ENCODE data around the gene DUOX1. TPM values are rescaled to one million over a fixed set of nuclear protein-coding genes. Genes with fewer than 3 reads are reported as not detected.

The DUOX1 gene
- total RNA-seq, 2 donors from 2014 or later = 0.26 to 0.66 TPM

- no peak for DNase-seq
- H3K27me3 ChIP-seq = no peaks in the 10 kb centered on the region
- H3K4me1 ChIP-seq = no peaks in the 10 kb centered on the region
- 80 to 88% methylated on average over 4 of the region's 4 CpGs for WGBS, 2 donors
- ATAC-seq = no peak
- no peak for TF ChIP-seq POLR2A (IDR thresholded peaks at IDR 0.05)
- TF ChIP-seq CTCF (IDR thresholded peaks at IDR 0.05) = no peak
- no peak overlapping the region for H3K27ac ChIP-seq
- H3K9me3 ChIP-seq = no peaks in the 10 kb centered on the region
- no peak overlapping the region for H3K4me3 ChIP-seq
- no peaks in the 10 kb centered on the region for H3K36me3 ChIP-seq (replicated peaks in 1 of 2; ENCODE audit: insufficient read depth in 1 of 2, low read depth in 2 of 2)
- intact Hi-C loops (cut with DNase I) = no loop called here
These were observed 36.8 kb upstream of the DUOX1 start for GRCh38 chr15:45093013-45093412.

GRCh38 chr15:45093622-45094357, 36.0 kb upstream of the DUOX1 start:
- no peak overlapping the region for H3K4me3 ChIP-seq
- no peak for DNase-seq
- no peaks in the 10 kb centered on the region for H3K27me3 ChIP-seq
- intact Hi-C loops (cut with DNase I) = no loop called here
- no peaks in the 10 kb centered on the region for H3K4me1 ChIP-seq
- ATAC-seq = no peak
- H3K27ac ChIP-seq = no peak overlapping the region
- H3K36me3 ChIP-seq (replicated peaks in 1 of 2; ENCODE audit: insufficient read depth in 1 of 2, low read depth in 2 of 2) = no peaks in the 10 kb centered on the region
- WGBS, 2 donors = 84 to 87% methylated on average over 11 of the region's 11 CpGs
- TF ChIP-seq CTCF (IDR thresholded peaks at IDR 0.05) (no peak), POLR2A (IDR thresholded peaks at IDR 0.05) (no peak)
- no peaks in the 10 kb centered on the region for H3K9me3 ChIP-seq

GRCh38 chr15:45094358-45094730, 35.5 kb upstream of the DUOX1 start:
- no peak for ATAC-seq
- no peaks in the 10 kb centered on the region for H3K27me3 ChIP-seq

GRCh38 chr15:45095661-45096060, 34.1 kb upstream of the DUOX1 start:
- no peaks in the 10 kb centered on the region for H3K36me3 ChIP-seq (replicated peaks in 1 of 2; ENCODE audit: insufficient read depth in 1 of 2, low read depth in 2 of 2)
- no peaks in the 10 kb centered on the region for H3K4me1 ChIP-seq
- TF ChIP-seq POLR2A (IDR thresholded peaks at IDR 0.05) = no peak
- no peak for TF ChIP-seq CTCF (IDR thresholded peaks at IDR 0.05)
- no peak overlapping the region for H3K4me3 ChIP-seq
- H3K27ac ChIP-seq = no peak overlapping the region
- H3K9me3 ChIP-seq = no peaks in the 10 kb centered on the region
- ATAC-seq (no peak), DNase-seq (no peak)
- H3K27me3 ChIP-seq = no peaks in the 10 kb centered on the region
- 73 to 83% methylated on average over 6 to 9 of the region's 11 CpGs for WGBS, 2 donors
- intact Hi-C loops (cut with DNase I) = no loop called here

More at GRCh38 chr15:45094358-45094730, 35.5 kb upstream of the DUOX1 start:
- no peak for DNase-seq
- H3K27ac ChIP-seq = no peak overlapping the region
- H3K36me3 ChIP-seq (replicated peaks in 1 of 2; ENCODE audit: insufficient read depth in 1 of 2, low read depth in 2 of 2) = no peaks in the 10 kb centered on the region
- TF ChIP-seq POLR2A (IDR thresholded peaks at IDR 0.05) (no peak), CTCF (IDR thresholded peaks at IDR 0.05) (no peak)
- 70 to 79% methylated on average over 5 to 9 of the region's 9 CpGs for WGBS, 2 donors
- H3K4me3 ChIP-seq = no peak overlapping the region
- intact Hi-C loops (cut with DNase I) = no loop called here
- no peaks in the 10 kb centered on the region for H3K4me1 ChIP-seq
- no peaks in the 10 kb centered on the region for H3K9me3 ChIP-seq

- no peaks in the 10 kb centered on the region for H3K4me1 ChIP-seq
- 94 to 96% methylated on average over 6 to 7 of the region's 7 CpGs for WGBS, 2 donors
- no peaks in the 10 kb centered on the region for H3K9me3 ChIP-seq
- ATAC-seq (no peak), DNase-seq (no peak)
- no peaks in the 10 kb centered on the region for H3K36me3 ChIP-seq (replicated peaks in 1 of 2; ENCODE audit: insufficient read depth in 1 of 2, low read depth in 2 of 2)
- no peak for TF ChIP-seq CTCF (IDR thresholded peaks at IDR 0.05)
- no peak for TF ChIP-seq POLR2A (IDR thresholded peaks at IDR 0.05)
- H3K27me3 ChIP-seq = no peaks in the 10 kb centered on the region
- intact Hi-C loops (cut with DNase I) = no loop called here
- H3K4me3 ChIP-seq = no peak overlapping the region
- H3K27ac ChIP-seq = no peak overlapping the region
These were observed 32.3 kb upstream of the DUOX1 start for GRCh38 chr15:45097466-45097865.
